HEK293 (cell line): Measurements from ENCODE around the gene MAP1LC3C.

Experiments used
- BCL11A ChIP-seq: fragments of 450-650 bp; formaldehyde crosslinking; IDR thresholded peaks from 2 replicates; pipeline ENCODE4 v1.5.1; 2016; ENCODE audit warnings: low read depth, missing biosample characterization, missing genetic modification characterization
- KLF10 ChIP-seq: fragments of 450-650 bp; IDR thresholded peaks from 2 replicates; pipeline ENCODE4 v1.5.1; 2018; ENCODE audit warnings: missing biosample characterization, mild to moderate bottlenecking, missing genetic modification characterization
- RBAK ChIP-seq: fragments of 450-650 bp; formaldehyde crosslinking; IDR thresholded peaks from 2 replicates; pipeline ENCODE4 v1.5.1; 2016; ENCODE audit warnings: missing biosample characterization, missing genetic modification characterization
- REPIN1 ChIP-seq: fragments of 450-650 bp; formaldehyde crosslinking; IDR thresholded peaks from 2 replicates; pipeline ENCODE4 v1.5.1; 2017; ENCODE audit warnings: missing biosample characterization, missing genetic modification characterization, low read depth
- SETDB1 ChIP-seq: IDR thresholded peaks from one replicate; pipeline ENCODE4 v1.6.1; 2017; ENCODE audit warnings: mild to moderate bottlenecking, low read length, moderate library complexity, mixed read lengths; ENCODE audit not compliant: insufficient read length
- YY1 ChIP-seq: fragments of 450-650 bp; formaldehyde crosslinking; IDR thresholded peaks from 2 replicates; pipeline ENCODE4 v1.5.1; 2018; ENCODE audit warnings: missing biosample characterization, missing genetic modification characterization
- ZBTB1 ChIP-seq: fragments of 450-650 bp; formaldehyde crosslinking; IDR thresholded peaks from 2 replicates; pipeline ENCODE4 v1.5.1; 2016; ENCODE audit warnings: missing biosample characterization, missing genetic modification characterization
- ZBTB48 ChIP-seq: fragments of 450-650 bp; formaldehyde crosslinking; IDR thresholded peaks from 2 replicates; pipeline ENCODE4 v1.5.1; 2016; ENCODE audit warnings: missing biosample characterization, missing genetic modification characterization
- ZFP3 ChIP-seq: fragments of 450-650 bp; formaldehyde crosslinking; IDR thresholded peaks from 2 replicates; pipeline ENCODE4 v1.5.1; 2016; ENCODE audit warnings: low read depth, missing biosample characterization, missing genetic modification characterization
- ZNF121 ChIP-seq: fragments of 450-650 bp; formaldehyde crosslinking; IDR thresholded peaks from 2 replicates; pipeline ENCODE4 v1.5.1; 2016; ENCODE audit warnings: missing biosample characterization, missing genetic modification characterization
- ZNF138 ChIP-seq: fragments of 450-650 bp; formaldehyde crosslinking; IDR thresholded peaks from 2 replicates; pipeline ENCODE4 v1.5.1; 2016; ENCODE audit warnings: missing biosample characterization, missing genetic modification characterization, borderline replicate concordance
- ZNF2 ChIP-seq: fragments of 450-650 bp; formaldehyde crosslinking; IDR thresholded peaks from 2 replicates; pipeline ENCODE4 v1.5.1; 2016; ENCODE audit warnings: missing biosample characterization, missing genetic modification characterization
- ZNF223 ChIP-seq: fragments of 450-650 bp; formaldehyde crosslinking; IDR thresholded peaks from 2 replicates; pipeline ENCODE4 v1.5.1; 2016; ENCODE audit warnings: missing biosample characterization, missing genetic modification characterization
- ZNF302 ChIP-seq: fragments of 450-650 bp; formaldehyde crosslinking; IDR thresholded peaks from 2 replicates; pipeline ENCODE4 v1.5.1; 2016; ENCODE audit warnings: missing biosample characterization, missing genetic modification characterization, low read depth
- ZNF311 ChIP-seq: fragments of 450-650 bp; formaldehyde crosslinking; IDR thresholded peaks from 2 replicates; pipeline ENCODE4 v1.5.1; 2017; ENCODE audit warnings: missing biosample characterization, missing genetic modification characterization, borderline replicate concordance
- ZNF354C ChIP-seq: fragments of 450-650 bp; formaldehyde crosslinking; IDR thresholded peaks from 2 replicates; pipeline ENCODE4 v1.5.1; 2016; ENCODE audit warnings: missing biosample characterization, missing genetic modification characterization, low read depth, borderline replicate concordance
- ZNF37A ChIP-seq: fragments of 450-650 bp; IDR thresholded peaks from 2 replicates; pipeline ENCODE4 v1.5.1; 2018; ENCODE audit warnings: missing biosample characterization, missing genetic modification characterization
- ZNF549 ChIP-seq: fragments of 450-650 bp; IDR thresholded peaks from 2 replicates; pipeline ENCODE4 v1.5.1; 2018; ENCODE audit warnings: missing biosample characterization, missing genetic modification characterization, mild to moderate bottlenecking, inconsistent platforms, moderate library complexity
- ZNF571 ChIP-seq: fragments of 450-650 bp; formaldehyde crosslinking; IDR thresholded peaks from 2 replicates; pipeline ENCODE4 v1.5.0; 2017; ENCODE audit warnings: missing biosample characterization, missing genetic modification characterization
- ZNF600 ChIP-seq: fragments of 450-650 bp; formaldehyde crosslinking; IDR thresholded peaks from 2 replicates; pipeline ENCODE4 v1.5.1; 2016; ENCODE audit warnings: missing biosample characterization, missing genetic modification characterization
- ZNF626 ChIP-seq: fragments of 450-650 bp; sonication (Bioruptor Pico); formaldehyde crosslinking; IDR thresholded peaks from 2 replicates; pipeline ENCODE4 v1.5.1; 2018; ENCODE audit warnings: missing biosample characterization, missing genetic modification characterization, inconsistent platforms
- ZNF664 ChIP-seq: fragments of 450-650 bp; formaldehyde crosslinking; IDR thresholded peaks from 2 replicates; pipeline ENCODE4 v1.5.1; 2016; ENCODE audit warnings: missing biosample characterization, missing genetic modification characterization
- ZNF747 ChIP-seq: fragments of 450-650 bp; formaldehyde crosslinking; IDR thresholded peaks from 2 replicates; pipeline ENCODE4 v1.5.1; 2016; ENCODE audit warnings: missing biosample characterization, missing genetic modification characterization
- ZNF768 ChIP-seq: fragments of 450-650 bp; formaldehyde crosslinking; IDR thresholded peaks from 2 replicates; pipeline ENCODE4 v1.5.1; 2018; ENCODE audit warnings: missing biosample characterization, mild to moderate bottlenecking, missing genetic modification characterization
- TF ChIP-seq, protein P1 (sequence below): fragments of 450-650 bp; formaldehyde crosslinking; IDR thresholded peaks from 2 replicates; pipeline ENCODE4 v1.5.1; 2016; ENCODE audit warnings: missing biosample characterization, missing genetic modification characterization
- TF ChIP-seq, protein P2 (sequence below): fragments of 450-650 bp; formaldehyde crosslinking; IDR thresholded peaks from 2 replicates; pipeline ENCODE4; 2016; ENCODE audit warnings: missing biosample characterization, missing genetic modification characterization
- TF ChIP-seq, protein P3 (sequence below): fragments of 450-650 bp; formaldehyde crosslinking; IDR thresholded peaks from 2 replicates; pipeline ENCODE4 v1.5.1; 2016; ENCODE audit warnings: missing biosample characterization, missing genetic modification characterization, low read depth
- TF ChIP-seq, protein P4 (sequence below): fragments of 450-650 bp; formaldehyde crosslinking; IDR thresholded peaks from 2 replicates; pipeline ENCODE4 v1.5.1; 2016; ENCODE audit warnings: missing biosample characterization, missing genetic modification characterization
- TF ChIP-seq, protein P5 (sequence below): fragments of 450-650 bp; formaldehyde crosslinking; IDR thresholded peaks from 2 replicates; pipeline ENCODE4 v1.5.1; 2017; ENCODE audit warnings: missing biosample characterization, missing genetic modification characterization
- TF ChIP-seq, protein P6 (sequence below): fragments of 450-650 bp; formaldehyde crosslinking; IDR thresholded peaks from 2 replicates; pipeline ENCODE4 v1.5.1; 2016; ENCODE audit warnings: missing biosample characterization, missing genetic modification characterization
- TF ChIP-seq, protein P7 (sequence below): fragments of 450-650 bp; formaldehyde crosslinking; IDR thresholded peaks from 2 replicates; pipeline ENCODE4 v1.5.1; 2016; ENCODE audit warnings: missing biosample characterization, missing genetic modification characterization

Gene MAP1LC3C

DNA sequence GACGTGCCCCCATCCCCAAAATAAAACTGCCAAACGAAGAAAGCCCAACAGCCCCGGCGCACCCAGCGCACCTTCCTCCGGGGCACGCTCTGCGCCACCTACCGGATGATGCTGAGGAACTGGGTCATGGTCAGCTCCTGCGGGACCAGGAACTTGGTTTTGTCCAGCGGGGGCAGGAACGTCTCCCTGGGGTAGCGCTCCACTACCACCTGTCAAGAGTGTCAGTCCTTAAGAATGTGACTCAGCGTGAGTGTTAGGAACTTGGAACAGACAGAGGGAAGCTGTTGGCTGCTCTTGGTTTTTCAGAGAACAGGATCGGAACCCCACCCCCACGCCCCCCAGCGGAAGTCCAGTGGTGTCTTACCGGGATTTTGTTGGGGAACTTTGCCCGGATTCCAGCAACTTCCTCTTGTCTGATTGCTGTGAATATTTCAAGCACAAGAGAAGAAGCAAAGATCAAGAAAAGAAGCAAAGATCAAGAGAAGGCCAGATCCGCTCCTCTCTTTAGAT lies 431 bp downstream of the MAP1LC3C start (continued):
- TF ChIP-seq, protein P1, sequence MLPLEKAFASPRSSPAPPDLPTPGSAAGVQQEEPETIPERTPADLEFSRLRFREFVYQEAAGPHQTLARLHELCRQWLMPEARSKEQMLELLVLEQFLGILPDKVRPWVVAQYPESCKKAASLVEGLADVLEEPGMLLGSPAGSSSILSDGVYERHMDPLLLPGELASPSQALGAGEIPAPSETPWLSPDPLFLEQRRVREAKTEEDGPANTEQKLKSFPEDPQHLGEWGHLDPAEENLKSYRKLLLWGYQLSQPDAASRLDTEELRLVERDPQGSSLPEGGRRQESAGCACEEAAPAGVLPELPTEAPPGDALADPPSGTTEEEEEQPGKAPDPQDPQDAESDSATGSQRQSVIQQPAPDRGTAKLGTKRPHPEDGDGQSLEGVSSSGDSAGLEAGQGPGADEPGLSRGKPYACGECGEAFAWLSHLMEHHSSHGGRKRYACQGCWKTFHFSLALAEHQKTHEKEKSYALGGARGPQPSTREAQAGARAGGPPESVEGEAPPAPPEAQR (tag by site-specific recombination), result no peak
- TF ChIP-seq, protein P2, sequence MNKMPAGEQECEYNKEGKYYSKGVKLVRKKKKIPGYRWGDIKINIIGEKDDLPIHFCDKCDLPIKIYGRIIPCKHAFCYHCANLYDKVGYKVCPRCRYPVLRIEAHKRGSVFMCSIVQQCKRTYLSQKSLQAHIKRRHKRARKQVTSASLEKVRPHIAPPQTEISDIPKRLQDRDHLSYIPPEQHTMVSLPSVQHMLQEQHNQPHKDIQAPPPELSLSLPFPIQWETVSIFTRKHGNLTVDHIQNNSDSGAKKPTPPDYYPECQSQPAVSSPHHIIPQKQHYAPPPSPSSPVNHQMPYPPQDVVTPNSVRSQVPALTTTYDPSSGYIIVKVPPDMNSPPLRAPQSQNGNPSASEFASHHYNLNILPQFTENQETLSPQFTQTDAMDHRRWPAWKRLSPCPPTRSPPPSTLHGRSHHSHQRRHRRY, result no peak
- TF ChIP-seq ZNF664 (no peak), ZNF626 (no peak), ZNF600 (tag by site-specific recombination) (0 out of 2 replicates have a peak, but pooled peaks have one; percentile 38), ZNF768 (no peak), ZNF549 (no peak), ZNF302 (tag by site-specific recombination) (no peak), ZNF354C (no peak), ZNF747 (tag by site-specific recombination) (no peak), ZNF138 (tag by site-specific recombination) (no peak), SETDB1 (no peak), REPIN1 (tag by site-specific recombination) (no peak), BCL11A (tag by site-specific recombination) (no peak), ZBTB1 (tag by site-specific recombination) (no peak), ZNF223 (no peak), ZBTB48 (no peak), ZFP3 (tag by site-specific recombination) (no peak), ZNF37A (tag by site-specific recombination) (no peak), ZNF571 (tag by site-specific recombination) (no peak), ZNF2 (tag by site-specific recombination) (no peak), YY1 (no peak), KLF10 (tag by site-specific recombination) (peak; percentile 96), RBAK (no peak), ZNF121 (tag by site-specific recombination) (no peak), ZNF311 (tag by site-specific recombination) (no peak)
- TF ChIP-seq, protein P3, sequence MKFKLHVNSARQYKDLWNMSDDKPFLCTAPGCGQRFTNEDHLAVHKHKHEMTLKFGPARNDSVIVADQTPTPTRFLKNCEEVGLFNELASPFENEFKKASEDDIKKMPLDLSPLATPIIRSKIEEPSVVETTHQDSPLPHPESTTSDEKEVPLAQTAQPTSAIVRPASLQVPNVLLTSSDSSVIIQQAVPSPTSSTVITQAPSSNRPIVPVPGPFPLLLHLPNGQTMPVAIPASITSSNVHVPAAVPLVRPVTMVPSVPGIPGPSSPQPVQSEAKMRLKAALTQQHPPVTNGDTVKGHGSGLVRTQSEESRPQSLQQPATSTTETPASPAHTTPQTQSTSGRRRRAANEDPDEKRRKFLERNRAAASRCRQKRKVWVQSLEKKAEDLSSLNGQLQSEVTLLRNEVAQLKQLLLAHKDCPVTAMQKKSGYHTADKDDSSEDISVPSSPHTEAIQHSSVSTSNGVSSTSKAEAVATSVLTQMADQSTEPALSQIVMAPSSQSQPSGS (tag by site-specific recombination), result no peak
- TF ChIP-seq, protein P4, sequence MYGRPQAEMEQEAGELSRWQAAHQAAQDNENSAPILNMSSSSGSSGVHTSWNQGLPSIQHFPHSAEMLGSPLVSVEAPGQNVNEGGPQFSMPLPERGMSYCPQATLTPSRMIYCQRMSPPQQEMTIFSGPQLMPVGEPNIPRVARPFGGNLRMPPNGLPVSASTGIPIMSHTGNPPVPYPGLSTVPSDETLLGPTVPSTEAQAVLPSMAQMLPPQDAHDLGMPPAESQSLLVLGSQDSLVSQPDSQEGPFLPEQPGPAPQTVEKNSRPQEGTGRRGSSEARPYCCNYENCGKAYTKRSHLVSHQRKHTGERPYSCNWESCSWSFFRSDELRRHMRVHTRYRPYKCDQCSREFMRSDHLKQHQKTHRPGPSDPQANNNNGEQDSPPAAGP, result no peak
- TF ChIP-seq, protein P5, sequence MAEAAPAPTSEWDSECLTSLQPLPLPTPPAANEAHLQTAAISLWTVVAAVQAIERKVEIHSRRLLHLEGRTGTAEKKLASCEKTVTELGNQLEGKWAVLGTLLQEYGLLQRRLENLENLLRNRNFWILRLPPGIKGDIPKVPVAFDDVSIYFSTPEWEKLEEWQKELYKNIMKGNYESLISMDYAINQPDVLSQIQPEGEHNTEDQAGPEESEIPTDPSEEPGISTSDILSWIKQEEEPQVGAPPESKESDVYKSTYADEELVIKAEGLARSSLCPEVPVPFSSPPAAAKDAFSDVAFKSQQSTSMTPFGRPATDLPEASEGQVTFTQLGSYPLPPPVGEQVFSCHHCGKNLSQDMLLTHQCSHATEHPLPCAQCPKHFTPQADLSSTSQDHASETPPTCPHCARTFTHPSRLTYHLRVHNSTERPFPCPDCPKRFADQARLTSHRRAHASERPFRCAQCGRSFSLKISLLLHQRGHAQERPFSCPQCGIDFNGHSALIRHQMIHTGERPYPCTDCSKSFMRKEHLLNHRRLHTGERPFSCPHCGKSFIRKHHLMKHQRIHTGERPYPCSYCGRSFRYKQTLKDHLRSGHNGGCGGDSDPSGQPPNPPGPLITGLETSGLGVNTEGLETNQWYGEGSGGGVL (tag by site-specific recombination), result no peak
- TF ChIP-seq, protein P6, sequence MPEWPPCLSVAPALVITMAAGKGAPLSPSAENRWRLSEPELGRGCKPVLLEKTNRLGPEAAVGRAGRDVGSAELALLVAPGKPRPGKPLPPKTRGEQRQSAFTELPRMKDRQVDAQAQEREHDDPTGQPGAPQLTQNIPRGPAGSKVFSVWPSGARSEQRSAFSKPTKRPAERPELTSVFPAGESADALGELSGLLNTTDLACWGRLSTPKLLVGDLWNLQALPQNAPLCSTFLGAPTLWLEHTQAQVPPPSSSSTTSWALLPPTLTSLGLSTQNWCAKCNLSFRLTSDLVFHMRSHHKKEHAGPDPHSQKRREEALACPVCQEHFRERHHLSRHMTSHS (tag by site-specific recombination), result no peak
- TF ChIP-seq, protein P7, sequence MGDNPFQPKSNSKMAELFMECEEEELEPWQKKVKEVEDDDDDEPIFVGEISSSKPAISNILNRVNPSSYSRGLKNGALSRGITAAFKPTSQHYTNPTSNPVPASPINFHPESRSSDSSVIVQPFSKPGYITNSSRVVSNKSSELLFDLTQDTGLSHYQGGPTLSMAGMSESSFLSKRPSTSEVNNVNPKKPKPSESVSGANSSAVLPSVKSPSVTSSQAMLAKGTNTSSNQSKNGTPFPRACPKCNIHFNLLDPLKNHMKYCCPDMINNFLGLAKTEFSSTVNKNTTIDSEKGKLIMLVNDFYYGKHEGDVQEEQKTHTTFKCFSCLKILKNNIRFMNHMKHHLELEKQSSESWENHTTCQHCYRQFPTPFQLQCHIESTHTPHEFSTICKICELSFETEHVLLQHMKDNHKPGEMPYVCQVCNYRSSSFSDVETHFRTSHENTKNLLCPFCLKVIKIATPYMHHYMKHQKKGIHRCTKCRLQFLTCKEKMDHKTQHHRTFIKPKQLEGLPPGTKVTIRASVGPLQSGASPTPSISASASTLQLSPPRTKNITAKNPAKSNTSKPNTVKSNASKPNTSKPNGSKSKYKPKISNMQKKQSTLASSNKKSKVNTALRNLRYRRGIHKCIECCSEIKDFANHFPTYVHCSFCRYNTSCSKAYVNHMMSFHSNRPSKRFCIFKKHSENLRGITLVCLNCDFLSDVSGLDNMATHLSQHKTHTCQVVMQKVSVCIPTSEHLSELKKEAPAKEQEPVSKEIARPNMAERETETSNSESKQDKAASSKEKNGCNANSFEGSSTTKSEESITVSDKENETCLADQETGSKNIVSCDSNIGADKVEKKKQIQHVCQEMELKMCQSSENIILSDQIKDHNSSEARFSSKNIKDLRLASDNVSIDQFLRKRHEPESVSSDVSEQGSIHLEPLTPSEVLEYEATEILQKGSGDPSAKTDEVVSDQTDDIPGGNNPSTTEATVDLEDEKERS, result no peak
